ENCODE measurements around the gene HAGHL.

Gene HAGHL

GRCh38 chr16:734981-735881 lies 8.3 kb downstream of the HAGHL start:
- Histone ChIP-seq H3K27ac (ENCODE audit: extremely low read depth, low read depth, low read length) (no peak overlapping the region), H3K36me3 (ENCODE audit: control insufficient read depth in 2 of 2, insufficient read depth in 1 of 2, low read length in 2 of 2) (peaks cover 6 to 74% of the 10 kb centered on the region in 2 experiments; a peak in 2 of 3 replicates), H3K4me1 (ENCODE audit: control insufficient read depth, insufficient read depth, low read length) (0 out of 2 replicates have a peak, but pooled peaks cover 2% of the 10 kb centered on the region), H3K9me3 (ENCODE audit: control insufficient read depth, insufficient read depth, low read depth, low read length) (no peaks in the 10 kb centered on the region), H3K4me3 (ENCODE audit: low read depth, low read length) (no peak overlapping the region)
- CTCF ChIA-PET = interaction anchor here (0.6 to 2.9 kb wide), 3 partner anchors 9 to 46 kb away, joined by 3 to 10 read pairs (median 3); partner anchors contain the start of gene CCDC78
- POLR2A ChIA-PET = interaction anchor here (1.9 kb wide), 1 partner anchor 7 kb away, joined by 4 read pairs; no protein-coding TSS in a partner anchor
- TF ChIP-seq ZNF585B (tag by site-specific recombination; IDR thresholded peaks at IDR 0.05) (no peak), KLF10 (tag by site-specific recombination; IDR thresholded peaks at IDR 0.05) (no peak), ZSCAN4 (tag by site-specific recombination; IDR thresholded peaks at IDR 0.05) (no peak), ZFP37 (tag by site-specific recombination; IDR thresholded peaks at IDR 0.05) (no peak), ATF2 (tag by site-specific recombination; IDR thresholded peaks at IDR 0.05; ENCODE audit: low read depth) (no peak), HOXC10 (CRISPR knock-in tag; IDR thresholded peaks at IDR 0.05) (no peak), ZNF341 (tag by site-specific recombination; IDR thresholded peaks at IDR 0.05; ENCODE audit: low read depth) (no peak), ZNF223 (tag by site-specific recombination; IDR thresholded peaks at IDR 0.05) (no peak), ZNF629 (tag by site-specific recombination; IDR thresholded peaks at IDR 0.05) (no peak), ZNF26 (tag by site-specific recombination; IDR thresholded peaks at IDR 0.05) (no peak), SALL2 (tag by site-specific recombination; IDR thresholded peaks at IDR 0.05; ENCODE audit: borderline replicate concordance) (no peak)

GRCh38 chr16:735982-736453 lies 9.1 kb downstream of the HAGHL start:
- ChIA-PET POLR2A (interaction anchor here (0.6 to 1.9 kb wide), 2 partner anchors 8 to 573 kb away, joined by 3 to 4 read pairs; partner anchors contain the start of gene UBE2I), CTCF (interaction anchor here (0.6 to 2.9 kb wide), 2 partner anchors 10 to 24 kb away, joined by 3 to 10 read pairs; partner anchors contain the start of gene CCDC78)
- no peaks in the 10 kb centered on the region for H3K9me3 ChIP-seq (ENCODE audit: control insufficient read depth, insufficient read depth, low read depth, low read length)
- H3K27ac ChIP-seq (ENCODE audit: extremely low read depth, low read depth, low read length) = no peak overlapping the region
- H3K36me3 ChIP-seq (ENCODE audit: control insufficient read depth in 2 of 2, insufficient read depth in 1 of 2, low read length in 2 of 2) = peaks cover 6 to 66% of the 10 kb centered on the region in 2 experiments; a peak in 2 of 3 replicates
- H3K4me1 ChIP-seq (ENCODE audit: control insufficient read depth, insufficient read depth, low read length) = 0 out of 2 replicates have a peak, but pooled peaks cover 2% of the 10 kb centered on the region
- no peak overlapping the region for H3K4me3 ChIP-seq (ENCODE audit: low read depth, low read length)
- no peak for TF ChIP-seq EGR2 (tag by site-specific recombination; IDR thresholded peaks at IDR 0.05; ENCODE audit: low read depth)
- no peak for TF ChIP-seq ZNF416 (tag by site-specific recombination; IDR thresholded peaks at IDR 0.05)
- TF ChIP-seq ZNF747 (tag by site-specific recombination; IDR thresholded peaks at IDR 0.05) = no peak
- TF ChIP-seq ZNF366 (tag by site-specific recombination; conservative IDR thresholded peaks at IDR 0.05) = no peak
- no peak for TF ChIP-seq ZNF146 (tag by site-specific recombination; IDR thresholded peaks at IDR 0.05)

Measured in HEK293 (cell line).